HK-2 (cell line): ENCODE measurements around the gene GRK5.
"Not testable (repeated sequence)": the region's sequence is repeated elsewhere in the genome, so short reads cannot be mapped to it uniquely, and the experiment has no call there.

Experiments used
- DNase-seq: peaks from one replicate; pipeline ENCODE4 v3.0.0-alpha.2; 2018; ENCODE audit not compliant: unreplicated experiment

The GRK5 gene

GRCh38 chr10:119207366-119207666, at the start of gene GRK5:
GRK5 (plus strand) TSS chr10:119207571; CDS start chr10:119207918, 347 bp downstream.
- peak; percentile 95 for DNase-seq

DNA sequence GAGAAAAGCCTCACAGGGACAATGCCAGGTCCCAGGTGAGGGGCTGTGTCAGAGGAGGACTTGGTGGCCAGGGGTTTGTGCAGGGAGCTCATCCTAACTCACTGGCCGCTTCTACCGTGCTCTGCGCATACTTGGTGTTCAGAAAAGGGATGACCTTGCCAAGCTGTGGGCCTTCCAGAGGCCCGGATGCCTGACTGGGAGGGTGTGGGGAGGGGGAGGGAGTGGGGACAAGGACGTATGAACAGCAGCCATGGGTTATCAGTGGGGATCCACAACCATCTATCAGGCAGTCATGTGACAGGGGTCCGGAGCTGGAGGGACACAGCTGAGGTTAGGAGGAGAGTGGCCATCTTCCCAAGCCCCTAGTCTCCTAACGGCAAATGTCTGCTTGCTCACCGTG, 48.0 kb upstream of the GRK5 start:
- DNase-seq: no peak

DNA sequence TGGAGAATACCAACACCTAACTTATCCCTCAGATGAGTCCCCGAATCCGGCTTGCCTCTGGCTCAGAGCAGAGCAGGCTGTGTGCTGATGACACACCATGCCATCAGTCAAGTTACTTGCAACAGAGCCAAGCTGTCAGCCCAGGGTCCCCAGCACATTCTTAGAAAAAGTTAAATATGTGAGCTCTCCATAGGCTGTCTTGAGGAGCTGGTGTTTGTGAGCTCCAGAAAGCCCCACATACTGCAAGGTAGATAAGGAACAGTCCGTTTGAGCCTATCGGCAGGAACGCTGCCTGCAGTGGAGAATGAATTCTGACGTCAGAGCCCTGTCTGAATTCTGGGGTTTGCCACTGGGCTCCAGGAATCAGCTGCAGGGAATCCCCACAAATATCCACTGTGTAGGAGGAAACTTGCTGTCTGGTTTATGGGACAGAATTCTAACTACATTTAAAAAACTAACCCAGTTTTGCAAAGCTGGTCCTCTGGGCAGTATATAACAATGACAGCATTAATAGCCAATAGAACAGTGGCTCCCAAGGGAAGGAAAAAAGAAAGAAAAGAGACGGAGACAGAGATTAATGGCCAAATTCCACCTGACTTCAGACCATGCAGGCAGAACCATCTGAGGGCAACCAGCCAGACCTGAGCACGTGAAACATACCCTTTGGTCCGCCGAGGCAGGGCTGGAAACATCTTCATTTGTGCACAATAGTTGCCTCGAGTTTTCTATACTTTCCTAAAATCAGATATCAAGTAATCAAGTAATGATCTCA, 45.5 kb upstream of the GRK5 start:
- no peak for DNase-seq

DNA sequence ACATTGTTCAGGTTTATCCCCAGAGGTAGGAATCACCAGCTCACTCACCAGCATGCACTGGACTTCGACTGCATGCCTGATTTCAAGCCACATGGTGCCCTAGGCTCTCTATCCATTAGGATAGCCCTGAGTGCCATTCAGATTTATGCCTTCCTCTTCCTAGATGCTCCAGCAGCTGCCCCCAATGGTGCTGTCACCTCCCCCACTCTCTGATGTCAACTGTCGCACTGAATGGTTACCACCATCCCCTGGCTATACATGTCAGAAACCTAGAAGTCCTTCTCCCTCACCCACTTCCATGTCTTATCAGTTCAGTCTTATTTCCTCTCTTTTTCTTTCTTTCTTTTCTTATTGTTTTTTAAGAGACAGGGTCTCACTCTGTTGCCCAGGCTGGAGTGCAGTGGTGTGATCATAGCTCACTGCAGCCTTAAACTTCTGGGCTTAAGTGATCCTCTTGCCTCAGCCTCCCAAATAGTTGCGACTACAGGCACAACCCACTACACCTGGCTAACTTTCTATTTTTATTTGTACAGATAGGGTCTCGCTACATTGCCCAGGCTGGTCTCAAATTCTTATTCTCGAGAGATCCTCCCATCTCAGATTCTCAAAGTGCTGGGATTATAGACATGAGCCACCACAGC, 44.8 kb upstream of the GRK5 start:
- no peak for DNase-seq

DNA sequence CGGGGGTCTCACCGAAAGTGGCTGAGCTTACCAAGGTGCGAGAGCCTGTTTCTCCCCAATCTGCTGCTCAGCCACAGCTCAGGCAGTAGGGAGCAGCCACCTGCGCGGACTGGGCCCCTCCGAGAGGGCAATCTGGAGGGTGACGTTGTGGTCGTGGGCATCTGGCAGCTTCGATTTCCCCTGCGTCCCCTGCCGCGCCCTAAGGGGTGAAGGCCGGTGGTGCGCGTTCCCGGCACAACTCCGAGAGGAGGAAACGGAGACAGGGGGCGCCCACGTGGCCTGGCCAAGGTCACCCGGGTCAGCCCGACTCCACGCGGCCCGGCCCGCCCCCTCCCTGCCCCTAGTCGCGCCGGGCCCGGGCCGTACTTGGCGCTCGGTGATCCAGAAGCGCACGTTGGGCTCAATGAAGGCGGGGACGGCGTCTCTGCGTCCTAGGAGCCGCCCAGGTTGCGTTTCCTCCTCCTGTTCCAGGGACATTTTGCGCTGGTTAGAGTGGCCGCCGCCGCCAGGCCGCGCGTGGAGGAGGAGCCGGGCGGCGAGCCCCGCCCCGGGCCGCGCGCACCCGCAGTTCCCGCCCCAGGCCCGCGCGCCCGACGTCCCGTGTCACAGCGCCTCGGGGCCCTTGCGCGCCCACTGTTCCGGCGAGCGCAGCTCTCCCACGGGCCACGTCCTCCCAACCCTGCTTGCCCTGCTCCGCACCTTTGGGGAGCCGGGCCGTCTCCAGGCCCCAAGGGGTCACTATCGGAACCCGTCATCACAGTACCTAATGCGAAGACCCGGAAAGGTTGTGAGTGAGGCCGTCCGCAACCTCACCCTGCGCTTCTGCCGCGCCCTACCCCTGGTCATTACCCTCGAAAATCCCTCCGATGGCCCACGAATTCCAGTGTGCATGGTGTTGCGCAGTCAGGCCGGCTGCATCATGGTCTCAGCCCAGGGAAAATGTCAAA, 41.9 kb upstream of the GRK5 start, which contains the start of gene SFXN4:
TSS of gene SFXN4 (minus strand) at position 544 of the 947 bp plus-strand sequence. CDS start at position 477, 67 bp downstream.
- DNase-seq: peak; percentile 81

DNA sequence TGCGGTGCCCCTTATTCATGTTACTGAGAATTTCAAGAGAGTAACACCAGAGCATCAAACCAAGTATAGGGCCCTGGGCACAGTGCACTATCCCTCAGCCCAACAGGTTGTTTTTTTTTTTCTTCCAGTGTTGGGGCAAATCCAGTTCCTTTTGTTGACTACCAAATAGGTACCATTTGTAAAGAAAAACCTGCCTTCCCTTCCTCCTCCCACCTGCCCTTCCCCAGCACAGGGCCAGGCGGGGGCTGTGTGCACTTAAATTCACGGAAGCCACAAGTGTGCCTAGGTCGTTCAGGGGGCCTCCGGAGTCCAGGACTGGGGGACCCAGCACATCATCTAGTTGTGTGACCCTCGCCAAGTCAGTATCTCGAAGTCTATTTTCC, 41.3 kb upstream of the GRK5 start:
- no peak for DNase-seq

- DNase-seq: no peak
Measured at GRCh38 chr10:119166564-119166963, 40.8 kb upstream of the GRK5 start.

- no peak for DNase-seq
Measured at GRCh38 chr10:119167041-119167440, 40.3 kb upstream of the GRK5 start.

DNA sequence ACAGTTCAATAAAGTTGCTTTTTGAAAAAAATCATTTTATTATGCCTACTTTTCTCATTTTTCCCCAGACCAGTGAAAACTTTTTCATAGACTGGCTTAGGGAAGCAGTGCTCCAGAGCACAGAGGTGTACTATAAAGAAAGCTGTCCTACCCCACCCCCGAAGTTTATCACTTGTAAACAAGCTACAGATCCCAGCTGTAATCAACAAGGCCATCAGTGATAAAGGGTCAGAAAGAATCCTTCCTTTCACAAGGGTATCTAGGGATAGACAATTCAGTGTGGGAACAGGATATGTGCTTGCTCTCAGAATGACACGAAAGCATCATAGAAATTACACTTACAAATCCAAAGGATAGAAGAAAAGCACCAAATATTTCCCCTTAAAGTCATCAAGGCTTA, 33.3 kb upstream of the GRK5 start:
- DNase-seq: no peak

GRCh38 chr10:119176166-119176565, 31.2 kb upstream of the GRK5 start:
- DNase-seq: no peak

GRCh38 chr10:119177708-119178371, 29.5 kb upstream of the GRK5 start:
- DNase-seq: no peak

GRCh38 chr10:119178372-119179119, 28.8 kb upstream of the GRK5 start, which contains the start of gene PRDX3:
PRDX3 (minus strand) TSS chr10:119178812; CDS start chr10:119178790, 22 bp downstream.
- DNase-seq: peak; percentile 97

- not testable (repeated sequence) for DNase-seq
Measured at GRCh38 chr10:119180850-119181400, 26.4 kb upstream of the GRK5 start.

- no peak for DNase-seq
Measured at GRCh38 chr10:119183664-119184412, 23.5 kb upstream of the GRK5 start.

DNA sequence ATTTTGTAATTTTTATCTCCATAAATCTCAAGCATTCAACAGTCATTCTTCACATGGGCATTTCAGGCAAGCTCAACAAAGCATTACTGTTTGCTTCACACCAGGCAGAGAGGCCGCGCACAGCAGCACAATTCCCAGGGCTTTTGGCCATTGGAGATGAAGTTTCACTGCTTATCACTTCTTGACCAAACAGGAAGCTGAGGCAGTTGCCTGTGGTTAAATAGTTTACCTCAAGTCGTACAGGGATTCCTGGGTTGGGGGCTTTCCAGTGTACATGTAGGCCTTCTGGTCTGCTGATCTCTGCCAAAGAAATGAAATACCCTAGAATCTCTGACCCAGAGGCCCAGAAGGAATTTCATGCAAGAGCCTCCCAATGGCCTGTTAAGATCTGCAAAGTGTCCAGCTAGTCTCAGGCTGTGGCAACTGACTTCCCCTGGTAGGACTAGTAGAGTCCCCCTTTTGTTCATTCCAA, 17.5 kb upstream of the GRK5 start:
- DNase-seq: peak; percentile 26

DNA sequence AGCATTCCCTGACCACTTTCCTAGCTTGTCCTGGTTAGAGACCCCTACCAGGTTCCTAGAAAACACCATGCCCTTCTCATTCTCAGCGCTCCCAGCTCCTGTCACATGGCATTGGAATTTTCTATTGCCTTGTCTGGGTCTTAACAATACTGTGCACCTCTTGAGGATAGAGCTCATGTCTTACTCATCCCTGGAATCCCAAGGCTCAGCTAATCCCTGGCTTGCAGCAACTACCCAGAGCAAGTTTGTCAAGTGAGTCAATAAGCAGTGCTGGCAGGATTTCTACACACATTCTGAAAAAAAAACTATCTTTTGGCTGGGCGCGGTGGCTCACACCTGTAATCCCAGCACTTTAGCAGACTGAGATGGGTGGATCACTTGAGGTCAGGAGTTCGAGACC, 17.0 kb upstream of the GRK5 start:
- DNase-seq: peak; percentile 68

- no peak for DNase-seq
Measured at GRCh38 chr10:119190954-119191785, 16.2 kb upstream of the GRK5 start.

DNA sequence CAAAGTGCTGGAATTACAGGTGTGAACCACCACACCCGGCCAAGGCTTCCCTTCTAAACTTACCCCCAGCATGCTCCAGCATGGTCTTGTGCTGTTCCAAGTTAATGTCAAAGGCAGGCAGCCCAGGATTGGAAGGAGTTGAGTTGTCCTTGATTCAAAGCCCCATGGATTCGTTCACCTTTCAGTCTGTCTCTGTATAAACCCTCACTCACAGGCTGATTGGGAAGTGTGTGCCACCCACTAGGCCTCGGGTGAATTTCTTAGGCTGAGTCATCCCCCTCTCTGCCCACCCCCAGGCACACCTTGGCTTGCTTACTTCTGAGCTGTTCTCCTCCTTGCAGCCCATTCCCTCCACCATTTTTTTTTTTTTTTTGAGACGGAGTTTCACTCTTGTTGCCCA, 15.5 kb upstream of the GRK5 start:
- peak; percentile 13 for DNase-seq

- DNase-seq: no peak
Measured at GRCh38 chr10:119197921-119198320, 9.4 kb upstream of the GRK5 start.
